A549 (cell line): Measurements from ENCODE around the gene STX8. TPM values are rescaled to one million over a fixed set of nuclear protein-coding genes. Genes with fewer than 3 reads are reported as not detected.

Experiments
- ATAC-seq, 2 experiments: fragments of 200-7000 bp in 1 of 2; fragments of >200 bp in 1 of 2; cut with Nextera tagmentation in 1 of 2; cut with Tn5 transposase in 1 of 2; 3 replicates each; pipeline versions ENCODE4 v1.8.0 to v1.9.1; 2018 to 2020; ENCODE audit warnings: mild to moderate bottlenecking in 1 of 2, moderate library complexity in 1 of 2
- CTCF ChIA-PET: fragments of 300-600 bp; sonication (Branson Sonifier 250); formaldehyde crosslinking; extraction: SDS; loops from one replicate; lab custom pipeline; 2021; ENCODE audit warnings: antibody characterized with exemption, inconsistent platforms; lab: Yijun Ruan, JAX
- POLR2A ChIA-PET: fragments of 350-600 bp; formaldehyde crosslinking; extraction: SDS; loops from one replicate; lab custom pipeline; 2021; ENCODE audit warnings: antibody characterized with exemption, inconsistent platforms; lab: Yijun Ruan, JAX
- DNase-seq, 2 experiments: peaks; one replicate each; pipeline versions ENCODE4 v3.0.0 to v3.0.0-alpha.2; 2011 to 2016; ENCODE audit warnings: low read depth in 1 of 2, low spot score in 1 of 2
- FAIRE-seq: peaks from 2 replicates; lab custom pipeline; 2011; peaks lifted over from hg19 to GRCh38; lab: Jason Lieb, UNC
- H3K27ac ChIP-seq, 2 experiments: fragments of >200 bp; sonication (Bioruptor Twin); formaldehyde crosslinking; 3 replicates each; pipeline ENCODE4 v1.5.1; 2016 to 2017
- H3K4me1 ChIP-seq: fragments of >200 bp; sonication (Bioruptor Twin); formaldehyde crosslinking; 3 replicates; pipeline ENCODE4 v1.6.1; 2016
- H3K4me2 ChIP-seq: fragments of >200 bp; sonication (Bioruptor Twin); formaldehyde crosslinking; 3 replicates; pipeline ENCODE4 v1.6.1; 2016
- H3K4me3 ChIP-seq: fragments of >200 bp; sonication (Bioruptor Twin); formaldehyde crosslinking; 3 replicates; pipeline ENCODE4 v1.5.1; 2016
- H3K9me3 ChIP-seq: fragments of >200 bp; sonication (Bioruptor Twin); formaldehyde crosslinking; 3 replicates; pipeline ENCODE4 v1.6.1; 2016
- CHD2 ChIP-seq: fragments of 150-350 bp; IDR thresholded peaks from 2 replicates; pipeline ENCODE4 v1.6.1; 2014; ENCODE audit warnings: low read length; ENCODE audit not compliant: partially characterized antibody
- CHD4 ChIP-seq: fragments of 200-600 bp; sonication (generic); IDR thresholded peaks from 2 replicates; pipeline ENCODE4 v1.6.1; 2016; ENCODE audit warnings: antibody characterized with exemption, mild to moderate bottlenecking, borderline replicate concordance
- ESRRA ChIP-seq: fragments of 150-350 bp; IDR thresholded peaks from 2 replicates; pipeline ENCODE4 v1.6.1; 2014; ENCODE audit warnings: mild to moderate bottlenecking, low read length, borderline replicate concordance
- MAFK ChIP-seq: fragments of 450-650 bp; IDR thresholded peaks from 2 replicates; pipeline ENCODE4 v1.6.1; 2014; ENCODE audit not compliant: partially characterized antibody
- POLR2AphosphoS2 ChIP-seq: conservative IDR thresholded peaks from 2 replicates; pipeline ENCODE4 v1.6.1; 2012; ENCODE audit warnings: low read length, improper control_type of control experiment, inconsistent platforms
- RFX5 ChIP-seq: fragments of 450-650 bp; IDR thresholded peaks from 2 replicates; pipeline ENCODE4 v1.7.1; 2014; ENCODE audit warnings: antibody characterized with exemption, mild to moderate bottlenecking, moderate library complexity
- RNF2 ChIP-seq: fragments of 200-600 bp; sonication (generic); IDR thresholded peaks from 2 replicates; pipeline ENCODE4 v1.6.1; 2016; ENCODE audit warnings: low read depth, mild to moderate bottlenecking, antibody characterized with exemption, moderate library complexity, borderline replicate concordance
- TFCP2L1 ChIP-seq: fragments of 250-450 bp; sonication (Bioruptor Pico); IDR thresholded peaks from 2 replicates; pipeline ENCODE4 v1.5.0; 2021; ENCODE audit warnings: mild to moderate bottlenecking
- WGBS: methylation state at CpG from one replicate; pipeline ENCODE4 v1.1.6; 2017; ENCODE audit errors: missing lambda C conversion rate; 5-methylcytosine and 5-hydroxymethylcytosine counted together
- polyA plus RNA-seq, 4 experiments: library from polyadenylated mRNA; depleted of rRNA in 3 of 4; stranded (reverse); fragments of >200 nt; fragmentation: RNase III in 1 of 4; extraction: RNeasy Plus Mini Kit Qiagen cat#74134 plus additional on column Dnase treatment in 1 of 4; gene quantifications; 2 replicates in 3 of 4; 3 replicates in 1 of 4; pipeline ENCODE4 v1.2.3, GENCODE V29; 2011 to 2017
- TF ChIP-seq, protein P1 (sequence below): fragments of 450-650 bp; IDR thresholded peaks from 2 replicates; pipeline ENCODE4 v1.6.1; 2014; ENCODE audit warnings: antibody characterized with exemption
- TF ChIP-seq, protein P2 (sequence below): fragments of 200-600 bp; sonication (generic); IDR thresholded peaks from 2 replicates; pipeline ENCODE4 v1.6.1; 2016; ENCODE audit warnings: antibody characterized with exemption, mild to moderate bottlenecking, moderate library complexity
- TF ChIP-seq, protein P3 (sequence below): fragments of >200 bp; sonication (Bioruptor Twin); formaldehyde crosslinking; IDR thresholded peaks from 3 replicates; pipeline ENCODE4 v1.5.1; 2016
- TF ChIP-seq, protein P4 (sequence below): fragments of 150-350 bp; IDR thresholded peaks from 2 replicates; pipeline ENCODE4 v1.6.1; 2014; ENCODE audit warnings: low read depth, mild to moderate bottlenecking, low read length

The STX8 gene
- polyA plus RNA-seq, 2 of the 4 experiments (the other 2 are of a cell fraction): 93.6 to 168 TPM

DNA sequence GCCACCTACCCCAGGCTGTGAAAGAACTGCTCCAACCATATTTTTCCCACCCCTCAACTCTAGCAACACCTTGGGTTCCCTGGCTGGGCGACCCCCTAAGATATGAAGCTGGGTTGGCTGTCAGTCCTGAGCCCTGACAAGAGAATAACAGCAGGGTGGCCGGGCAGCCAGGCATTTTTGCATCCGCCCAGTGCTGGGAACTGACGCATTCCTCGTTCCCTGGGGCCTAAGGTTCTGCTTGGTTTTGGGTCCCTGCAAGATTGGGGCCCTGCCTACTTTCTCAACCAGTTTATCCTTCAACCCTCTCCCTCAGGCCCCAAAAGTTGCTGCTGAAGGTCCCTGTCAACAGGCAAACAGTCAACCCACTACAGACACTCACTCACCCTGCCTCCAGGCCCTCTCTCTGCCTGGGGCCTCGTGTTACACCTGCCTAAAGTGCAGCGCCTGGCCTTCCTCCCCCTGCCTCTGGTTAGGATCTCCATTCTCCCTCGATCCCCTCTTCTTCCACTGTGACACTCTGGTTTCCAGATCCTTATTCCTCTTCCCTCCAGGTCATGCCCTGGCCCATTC lies 151.5 kb downstream of the STX8 start:
- no peak for FAIRE-seq
- no peak for TF ChIP-seq POLR2AphosphoS2
- no peak for TF ChIP-seq TFCP2L1
- TF ChIP-seq, protein P1, sequence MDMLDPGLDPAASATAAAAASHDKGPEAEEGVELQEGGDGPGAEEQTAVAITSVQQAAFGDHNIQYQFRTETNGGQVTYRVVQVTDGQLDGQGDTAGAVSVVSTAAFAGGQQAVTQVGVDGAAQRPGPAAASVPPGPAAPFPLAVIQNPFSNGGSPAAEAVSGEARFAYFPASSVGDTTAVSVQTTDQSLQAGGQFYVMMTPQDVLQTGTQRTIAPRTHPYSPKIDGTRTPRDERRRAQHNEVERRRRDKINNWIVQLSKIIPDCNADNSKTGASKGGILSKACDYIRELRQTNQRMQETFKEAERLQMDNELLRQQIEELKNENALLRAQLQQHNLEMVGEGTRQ: no peak
- TF ChIP-seq ESRRA: no peak
- TF ChIP-seq, protein P2, sequence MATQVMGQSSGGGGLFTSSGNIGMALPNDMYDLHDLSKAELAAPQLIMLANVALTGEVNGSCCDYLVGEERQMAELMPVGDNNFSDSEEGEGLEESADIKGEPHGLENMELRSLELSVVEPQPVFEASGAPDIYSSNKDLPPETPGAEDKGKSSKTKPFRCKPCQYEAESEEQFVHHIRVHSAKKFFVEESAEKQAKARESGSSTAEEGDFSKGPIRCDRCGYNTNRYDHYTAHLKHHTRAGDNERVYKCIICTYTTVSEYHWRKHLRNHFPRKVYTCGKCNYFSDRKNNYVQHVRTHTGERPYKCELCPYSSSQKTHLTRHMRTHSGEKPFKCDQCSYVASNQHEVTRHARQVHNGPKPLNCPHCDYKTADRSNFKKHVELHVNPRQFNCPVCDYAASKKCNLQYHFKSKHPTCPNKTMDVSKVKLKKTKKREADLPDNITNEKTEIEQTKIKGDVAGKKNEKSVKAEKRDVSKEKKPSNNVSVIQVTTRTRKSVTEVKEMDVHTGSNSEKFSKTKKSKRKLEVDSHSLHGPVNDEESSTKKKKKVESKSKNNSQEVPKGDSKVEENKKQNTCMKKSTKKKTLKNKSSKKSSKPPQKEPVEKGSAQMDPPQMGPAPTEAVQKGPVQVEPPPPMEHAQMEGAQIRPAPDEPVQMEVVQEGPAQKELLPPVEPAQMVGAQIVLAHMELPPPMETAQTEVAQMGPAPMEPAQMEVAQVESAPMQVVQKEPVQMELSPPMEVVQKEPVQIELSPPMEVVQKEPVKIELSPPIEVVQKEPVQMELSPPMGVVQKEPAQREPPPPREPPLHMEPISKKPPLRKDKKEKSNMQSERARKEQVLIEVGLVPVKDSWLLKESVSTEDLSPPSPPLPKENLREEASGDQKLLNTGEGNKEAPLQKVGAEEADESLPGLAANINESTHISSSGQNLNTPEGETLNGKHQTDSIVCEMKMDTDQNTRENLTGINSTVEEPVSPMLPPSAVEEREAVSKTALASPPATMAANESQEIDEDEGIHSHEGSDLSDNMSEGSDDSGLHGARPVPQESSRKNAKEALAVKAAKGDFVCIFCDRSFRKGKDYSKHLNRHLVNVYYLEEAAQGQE: no peak
- TF ChIP-seq, protein P3, sequence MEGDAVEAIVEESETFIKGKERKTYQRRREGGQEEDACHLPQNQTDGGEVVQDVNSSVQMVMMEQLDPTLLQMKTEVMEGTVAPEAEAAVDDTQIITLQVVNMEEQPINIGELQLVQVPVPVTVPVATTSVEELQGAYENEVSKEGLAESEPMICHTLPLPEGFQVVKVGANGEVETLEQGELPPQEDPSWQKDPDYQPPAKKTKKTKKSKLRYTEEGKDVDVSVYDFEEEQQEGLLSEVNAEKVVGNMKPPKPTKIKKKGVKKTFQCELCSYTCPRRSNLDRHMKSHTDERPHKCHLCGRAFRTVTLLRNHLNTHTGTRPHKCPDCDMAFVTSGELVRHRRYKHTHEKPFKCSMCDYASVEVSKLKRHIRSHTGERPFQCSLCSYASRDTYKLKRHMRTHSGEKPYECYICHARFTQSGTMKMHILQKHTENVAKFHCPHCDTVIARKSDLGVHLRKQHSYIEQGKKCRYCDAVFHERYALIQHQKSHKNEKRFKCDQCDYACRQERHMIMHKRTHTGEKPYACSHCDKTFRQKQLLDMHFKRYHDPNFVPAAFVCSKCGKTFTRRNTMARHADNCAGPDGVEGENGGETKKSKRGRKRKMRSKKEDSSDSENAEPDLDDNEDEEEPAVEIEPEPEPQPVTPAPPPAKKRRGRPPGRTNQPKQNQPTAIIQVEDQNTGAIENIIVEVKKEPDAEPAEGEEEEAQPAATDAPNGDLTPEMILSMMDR: no peak
- TF ChIP-seq CHD4: no peak
- TF ChIP-seq, protein P4, sequence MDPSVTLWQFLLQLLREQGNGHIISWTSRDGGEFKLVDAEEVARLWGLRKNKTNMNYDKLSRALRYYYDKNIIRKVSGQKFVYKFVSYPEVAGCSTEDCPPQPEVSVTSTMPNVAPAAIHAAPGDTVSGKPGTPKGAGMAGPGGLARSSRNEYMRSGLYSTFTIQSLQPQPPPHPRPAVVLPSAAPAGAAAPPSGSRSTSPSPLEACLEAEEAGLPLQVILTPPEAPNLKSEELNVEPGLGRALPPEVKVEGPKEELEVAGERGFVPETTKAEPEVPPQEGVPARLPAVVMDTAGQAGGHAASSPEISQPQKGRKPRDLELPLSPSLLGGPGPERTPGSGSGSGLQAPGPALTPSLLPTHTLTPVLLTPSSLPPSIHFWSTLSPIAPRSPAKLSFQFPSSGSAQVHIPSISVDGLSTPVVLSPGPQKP: no peak
- no peak for TF ChIP-seq CHD2
- TF ChIP-seq MAFK: no peak
- TF ChIP-seq RNF2: no peak
- no peak overlapping the region for H3K4me3 ChIP-seq
- H3K4me1 ChIP-seq: no peaks in the 10 kb centered on the region
- no peak for DNase-seq
- ChIA-PET CTCF (interaction anchor here (2.1 kb wide), 1 partner anchor 9 kb away, joined by 4 read pairs; no protein-coding TSS in a partner anchor), POLR2A (no interaction called here)
- ATAC-seq: no peak
- 81% methylated on average over 8 of the region's 8 CpGs for WGBS
- no peak overlapping the region for H3K27ac ChIP-seq
- no peak overlapping the region for H3K4me2 ChIP-seq
- H3K9me3 ChIP-seq: no peaks in the 10 kb centered on the region

DNA sequence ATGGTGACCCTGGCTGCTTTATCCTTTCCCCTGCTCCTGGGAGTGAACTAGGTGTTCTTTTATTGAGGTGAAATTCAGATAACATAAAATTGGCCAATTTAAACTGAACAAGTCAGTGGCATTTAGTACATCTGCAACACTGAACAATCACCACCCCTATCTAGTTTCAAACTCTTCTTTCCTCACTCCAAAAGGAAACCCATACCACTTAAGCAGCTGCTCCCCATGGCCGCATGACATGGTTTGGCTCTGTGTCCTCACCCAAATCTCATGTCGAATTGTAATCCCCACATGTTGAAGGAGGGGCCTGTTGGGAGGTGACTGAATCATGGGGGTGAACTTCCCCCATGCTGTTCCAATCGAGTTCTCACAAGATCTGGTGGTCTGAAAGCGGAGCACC lies 154.1 kb downstream of the STX8 start:
- no peak overlapping the region for H3K27ac ChIP-seq
- H3K4me1 ChIP-seq: no peaks in the 10 kb centered on the region
- no peak for DNase-seq
- POLR2A ChIA-PET: no interaction called here
- CTCF ChIA-PET: interaction anchor here (0.7 kb wide), 1 partner anchor 182 kb away, joined by 3 read pairs; no protein-coding TSS in a partner anchor
- WGBS: 80% methylated on average over 4 of the region's 4 CpGs
- no peak for ATAC-seq
- H3K4me3 ChIP-seq: no peak overlapping the region
- no peak for FAIRE-seq
- TF ChIP-seq, protein P1: no peak
- TF ChIP-seq RFX5: no peak
- peaks cover 9% of the 10 kb centered on the region; the same call in 2 of the 3 replicates for H3K9me3 ChIP-seq
- H3K4me2 ChIP-seq: no peak overlapping the region
